Measurements from ENCODE around the gene HMX2.

HMX2 gene

GRCh38 chr10:123134343-123134914 lies 13.5 kb upstream of the HMX2 start:
- no peaks in the 10 kb centered on the region for H3K36me3 ChIP-seq (ENCODE audit: insufficient read depth, low read length)
- H3K4me1 ChIP-seq (ENCODE audit: insufficient read depth, low read length), result peaks cover 9% of the 10 kb centered on the region
- peak overlapping the region; percentile 32; the same call in 1 of the 2 replicates for H3K9ac ChIP-seq (ENCODE audit: low read depth, low read length)
- no peaks in the 10 kb centered on the region for H3K9me3 ChIP-seq (ENCODE audit: control insufficient read depth, insufficient read depth, low read length)

DNA sequence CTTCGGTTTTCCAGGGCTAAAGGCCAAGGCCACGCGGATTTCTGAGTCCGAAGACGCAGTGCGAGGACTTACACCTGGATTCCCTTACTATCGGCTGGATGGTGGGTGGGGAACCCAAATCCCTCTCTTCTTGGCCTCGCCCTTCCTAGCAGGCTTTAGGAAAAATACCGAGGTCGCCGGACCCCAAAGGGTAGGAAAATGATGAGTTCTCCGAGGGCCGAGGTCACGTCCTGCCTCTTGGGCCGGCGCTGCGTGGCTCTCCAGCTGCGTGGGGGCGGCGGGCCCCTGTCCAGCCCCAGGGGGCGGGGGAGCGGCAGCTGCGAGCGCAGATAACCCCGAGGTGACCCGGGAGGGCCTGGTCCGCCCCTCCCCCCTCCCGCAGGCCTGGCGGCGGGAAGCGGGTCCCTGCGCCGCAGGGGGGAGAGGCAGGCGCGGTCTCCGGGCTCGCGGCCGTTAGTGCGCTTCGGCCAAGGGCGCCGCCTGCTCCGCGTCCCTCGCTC lies 13.0 kb upstream of the HMX2 start:
- peaks cover 9% of the 10 kb centered on the region for H3K4me1 ChIP-seq (ENCODE audit: insufficient read depth, low read length)
- no peaks in the 10 kb centered on the region for H3K9me3 ChIP-seq (ENCODE audit: control insufficient read depth, insufficient read depth, low read length)
- H3K36me3 ChIP-seq (ENCODE audit: insufficient read depth, low read length), result no peaks in the 10 kb centered on the region
- peak overlapping the region; percentile 32 for H3K9ac ChIP-seq (ENCODE audit: low read depth, low read length)

- H3K36me3 ChIP-seq (ENCODE audit: insufficient read depth, low read length), result no peaks in the 10 kb centered on the region
- peak within 1 kb of the TSS; percentile 37 for H3K9ac ChIP-seq (ENCODE audit: low read depth, low read length)
- peaks cover 9% of the 10 kb centered on the region for H3K4me1 ChIP-seq (ENCODE audit: insufficient read depth, low read length)
- H3K9me3 ChIP-seq (ENCODE audit: control insufficient read depth, insufficient read depth, low read length), result no peaks in the 10 kb centered on the region
Observed at GRCh38 chr10:123135415-123136141, 12.4 kb upstream of the HMX2 start, which contains the start of gene HMX3. Gene HMX3 (plus strand): TSS chr10:123135970. CDS start chr10:123136051, 81 bp downstream.

GRCh38 chr10:123136221-123136805 lies 11.6 kb upstream of the HMX2 start:
- no peaks in the 10 kb centered on the region for H3K36me3 ChIP-seq (ENCODE audit: insufficient read depth, low read length)
- H3K4me1 ChIP-seq (ENCODE audit: insufficient read depth, low read length), result peaks cover 9% of the 10 kb centered on the region
- H3K9me3 ChIP-seq (ENCODE audit: control insufficient read depth, insufficient read depth, low read length), result no peaks in the 10 kb centered on the region
- peak overlapping the region; percentile 37; the same call in 1 of the 2 replicates for H3K9ac ChIP-seq (ENCODE audit: low read depth, low read length)

- Histone ChIP-seq H3K36me3 (ENCODE audit: insufficient read depth, low read length) (no peaks in the 10 kb centered on the region), H3K9ac (ENCODE audit: low read depth, low read length) (peak overlapping the region; percentile 37), H3K4me1 (ENCODE audit: insufficient read depth, low read length) (peaks cover 9% of the 10 kb centered on the region), H3K9me3 (ENCODE audit: control insufficient read depth, insufficient read depth, low read length) (no peaks in the 10 kb centered on the region)
Observed at GRCh38 chr10:123136806-123137642, 10.9 kb upstream of the HMX2 start.

DNA sequence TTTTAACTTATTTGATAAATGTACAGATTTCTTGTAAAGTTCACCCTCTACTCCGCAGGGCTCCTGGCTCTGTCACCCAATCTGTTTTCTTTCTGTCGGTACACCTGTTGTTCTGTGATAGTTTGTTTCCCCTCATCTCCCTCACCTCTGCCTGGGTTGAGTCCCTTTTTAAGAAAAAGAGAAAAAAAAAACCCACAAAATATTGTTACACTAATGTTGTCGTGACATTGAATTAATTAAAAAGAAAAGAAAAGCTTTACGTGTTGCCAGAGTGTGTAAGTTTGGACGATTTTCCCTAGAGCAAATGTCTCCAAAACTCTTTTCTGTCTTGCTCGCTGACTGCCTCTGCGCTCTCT lies 8.8 kb upstream of the HMX2 start:
- peaks cover 5% of the 10 kb centered on the region for H3K4me1 ChIP-seq (ENCODE audit: insufficient read depth, low read length)
- no peaks in the 10 kb centered on the region for H3K9me3 ChIP-seq (ENCODE audit: control insufficient read depth, insufficient read depth, low read length)
- no peak overlapping the region for H3K9ac ChIP-seq (ENCODE audit: low read depth, low read length)
- no peaks in the 10 kb centered on the region for H3K36me3 ChIP-seq (ENCODE audit: insufficient read depth, low read length)

DNA sequence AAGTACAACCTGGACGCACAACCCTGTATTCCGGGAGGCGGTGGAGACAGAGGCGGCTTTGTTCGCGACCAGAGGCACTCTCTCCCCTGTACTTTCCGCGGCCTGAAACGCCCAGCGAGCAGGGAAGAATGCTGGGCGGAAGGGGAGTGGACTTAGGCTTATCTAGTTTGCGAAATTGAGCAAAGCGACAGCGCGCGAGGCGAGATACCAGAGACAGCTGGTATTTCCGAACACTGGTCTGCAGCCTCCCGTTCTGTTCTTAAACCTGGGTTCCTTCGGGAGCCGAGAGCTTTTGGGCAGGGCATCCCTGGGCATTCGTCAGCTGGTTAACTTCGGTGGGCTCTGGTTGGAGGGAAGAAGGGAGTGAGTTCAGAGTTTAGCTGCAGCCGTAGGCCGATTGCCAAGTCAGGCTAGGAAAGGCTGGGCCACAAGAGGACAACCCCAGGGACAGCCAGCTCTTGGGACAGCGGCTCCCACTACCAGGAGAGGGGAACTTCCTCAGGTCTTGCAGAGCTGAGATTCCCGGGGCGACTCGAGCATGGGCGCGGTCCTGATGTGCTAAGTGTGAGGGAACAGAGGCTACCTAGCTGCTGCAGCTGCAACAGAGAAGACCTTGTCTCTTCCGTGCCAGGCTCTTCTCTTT lies 8.3 kb upstream of the HMX2 start:
- Histone ChIP-seq H3K9me3 (ENCODE audit: control insufficient read depth, insufficient read depth, low read length) (no peaks in the 10 kb centered on the region), H3K36me3 (ENCODE audit: insufficient read depth, low read length) (no peaks in the 10 kb centered on the region), H3K9ac (ENCODE audit: low read depth, low read length) (peak overlapping the region; percentile 34; the same call in 1 of the 2 replicates), H3K4me1 (ENCODE audit: insufficient read depth, low read length) (peaks cover 3% of the 10 kb centered on the region)

GRCh38 chr10:123140164-123140982 lies 7.6 kb upstream of the HMX2 start:
- Histone ChIP-seq H3K9ac (ENCODE audit: low read depth, low read length) (peak overlapping the region; percentile 34; the same call in 1 of the 2 replicates), H3K36me3 (ENCODE audit: insufficient read depth, low read length) (no peaks in the 10 kb centered on the region), H3K4me1 (ENCODE audit: insufficient read depth, low read length) (peaks cover 3% of the 10 kb centered on the region), H3K9me3 (ENCODE audit: control insufficient read depth, insufficient read depth, low read length) (no peaks in the 10 kb centered on the region)

DNA sequence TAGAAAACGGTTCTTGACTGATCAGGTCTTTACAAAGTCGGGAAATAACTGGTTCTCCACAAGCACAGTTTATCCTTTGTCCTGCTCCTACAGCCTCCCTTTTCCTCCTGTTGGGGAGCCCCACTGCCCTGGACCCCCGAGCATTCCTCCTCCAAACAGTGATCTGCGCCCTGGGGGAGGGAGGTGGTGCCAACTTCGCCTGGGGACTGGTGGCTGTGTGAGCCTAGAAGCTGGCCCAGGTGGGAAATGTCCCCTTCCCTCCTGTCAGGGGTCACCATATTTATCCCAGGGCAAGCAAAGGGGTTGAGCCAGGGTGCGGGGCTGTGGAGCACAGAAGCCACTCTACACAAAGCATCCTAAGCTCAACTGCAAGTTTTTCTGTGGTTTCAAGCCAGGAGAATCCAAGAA lies 6.9 kb upstream of the HMX2 start:
- Histone ChIP-seq H3K36me3 (ENCODE audit: insufficient read depth, low read length) (no peaks in the 10 kb centered on the region), H3K9me3 (ENCODE audit: control insufficient read depth, insufficient read depth, low read length) (no peaks in the 10 kb centered on the region), H3K9ac (ENCODE audit: low read depth, low read length) (no peak overlapping the region), H3K4me1 (ENCODE audit: insufficient read depth, low read length) (peaks cover 3% of the 10 kb centered on the region)

GRCh38 chr10:123141791-123142700 lies 5.9 kb upstream of the HMX2 start:
- H3K9me3 ChIP-seq (ENCODE audit: control insufficient read depth, insufficient read depth, low read length), result no peaks in the 10 kb centered on the region
- H3K4me1 ChIP-seq (ENCODE audit: insufficient read depth, low read length), result peaks cover 3% of the 10 kb centered on the region
- H3K9ac ChIP-seq (ENCODE audit: low read depth, low read length), result peak overlapping the region; percentile 24; the same call in 1 of the 2 replicates

GRCh38 chr10:123142701-123143161 lies 5.2 kb upstream of the HMX2 start:
- peak overlapping the region; percentile 24; the same call in 1 of the 2 replicates for H3K9ac ChIP-seq (ENCODE audit: low read depth, low read length)
- H3K9me3 ChIP-seq (ENCODE audit: control insufficient read depth, insufficient read depth, low read length), result no peaks in the 10 kb centered on the region
- H3K36me3 ChIP-seq (ENCODE audit: insufficient read depth, low read length), result no peaks in the 10 kb centered on the region
- H3K4me1 ChIP-seq (ENCODE audit: insufficient read depth, low read length), result peaks cover 3% of the 10 kb centered on the region

More at GRCh38 chr10:123141791-123142700, 5.9 kb upstream of the HMX2 start:
- H3K36me3 ChIP-seq (ENCODE audit: insufficient read depth, low read length), result no peaks in the 10 kb centered on the region

DNA sequence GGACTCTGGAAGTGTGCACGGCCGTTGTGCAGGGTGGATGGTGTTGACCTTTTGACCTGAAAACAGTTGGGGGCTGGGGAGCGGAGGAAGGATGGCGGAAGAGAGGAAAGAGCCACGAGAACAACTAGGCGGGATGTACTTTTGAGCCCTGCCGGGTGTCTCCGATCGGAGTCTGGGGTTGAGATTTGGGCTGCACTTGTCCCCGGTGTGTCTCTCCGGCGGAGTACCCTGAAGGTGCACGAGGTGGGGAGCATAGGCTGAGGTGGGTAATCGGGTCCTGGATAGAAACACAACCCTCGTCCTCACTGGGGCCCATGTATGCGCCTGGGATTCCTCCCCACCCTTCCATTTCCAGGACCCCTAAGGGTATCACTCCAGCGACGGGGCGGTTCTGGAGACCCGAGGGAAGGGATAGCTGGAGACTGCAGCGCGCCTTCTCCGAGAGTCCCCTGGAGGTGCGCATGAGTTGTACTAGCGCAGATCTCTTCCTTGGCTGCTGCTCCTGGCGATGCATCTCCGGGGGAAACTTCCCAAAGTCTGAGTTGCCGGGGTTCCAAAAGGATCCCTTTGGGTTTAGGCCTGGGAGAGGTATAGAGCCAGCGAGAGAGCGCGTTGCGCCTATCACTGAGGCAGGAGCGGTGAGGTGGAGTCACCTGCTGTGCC lies 4.6 kb upstream of the HMX2 start:
- Histone ChIP-seq H3K9me3 (ENCODE audit: control insufficient read depth, insufficient read depth, low read length) (no peaks in the 10 kb centered on the region), H3K36me3 (ENCODE audit: insufficient read depth, low read length) (no peaks in the 10 kb centered on the region), H3K9ac (ENCODE audit: low read depth, low read length) (no peak overlapping the region; the same call in 1 of the 2 replicates), H3K4me1 (ENCODE audit: insufficient read depth, low read length) (peaks cover 3% of the 10 kb centered on the region)

Measured in ES-I3 (cell line).